GM12878 (cell line): ENCODE data around the gene PDE10A. TPM values are rescaled to one million over a fixed set of nuclear protein-coding genes. Genes with fewer than 3 reads are reported as not detected.

ENCODE experiments used
- ATAC-seq: fragments of 200-7000 bp; cut with Tn5 transposase; 3 replicates; pipeline ENCODE4 v1.9.1; 2020; ENCODE audit warnings: mild to moderate bottlenecking, moderate library complexity
- BruUV-seq: library from RNA; stranded (reverse); fragments of 400-500 nt; replicated peaks from 2 replicates; lab custom pipeline; 2021; lab: Mats Ljungman, UMichigan
- CTCF ChIA-PET: fragments of 300-600 bp; sonication (Branson Sonifier 250); formaldehyde crosslinking; extraction: SDS; loops from one replicate; lab custom pipeline; 2021; ENCODE audit warnings: inconsistent platforms; lab: Yijun Ruan, JAX
- POLR2A ChIA-PET: fragments of 350-600 bp; formaldehyde crosslinking; extraction: SDS; loops from one replicate; lab custom pipeline; 2021; ENCODE audit warnings: inconsistent platforms; lab: Charles Lee
- RAD21 ChIA-PET: fragments of 300-600 bp; sonication (Branson Sonifier 250); formaldehyde crosslinking; loops from one replicate; lab custom pipeline; 2023; ENCODE audit warnings: antibody characterized with exemption; ENCODE audit not compliant: unreplicated experiment; lab: Charles Lee
- SMC1A ChIA-PET: fragments of 300-600 bp; sonication (Branson Sonifier 250); formaldehyde crosslinking; loops from one replicate; lab custom pipeline; 2023; ENCODE audit not compliant: unreplicated experiment, uncharacterized antibody; lab: Charles Lee
- DNase-seq: peaks from one replicate; pipeline ENCODE4 v3.0.0-alpha.2; 2011; ENCODE audit warnings: low read depth, low spot score
- FAIRE-seq: peaks from 3 replicates; lab custom pipeline; 2011; peaks lifted over from hg19 to GRCh38; lab: Jason Lieb, UNC
- H2AFZ ChIP-seq: 2 replicates; pipeline ENCODE4 v1.6.0; 2011; ENCODE audit warnings: low read depth, low read length, control low read depth; ENCODE audit not compliant: control insufficient read depth
- H3K27ac ChIP-seq: 2 replicates; pipeline ENCODE4 v1.5.1; 2011; ENCODE audit warnings: control low read depth; ENCODE audit not compliant: control insufficient read depth, insufficient read depth
- H3K27me3 ChIP-seq, 2 experiments: replicated peaks in 1 of 2; 2 replicates each; pipeline versions ENCODE4 v1.6.0 to v1.6.1; 2011; ENCODE audit warnings: low read length in 1 of 2; ENCODE audit not compliant: control insufficient read depth in 2 of 2, insufficient read depth in 2 of 2
- H3K36me3 ChIP-seq, 2 experiments: 2 replicates each; pipeline ENCODE4 v1.5.1; 2011; ENCODE audit warnings: low read length in 1 of 2; ENCODE audit not compliant: control insufficient read depth in 2 of 2, insufficient read depth in 2 of 2
- H3K4me1 ChIP-seq: 2 replicates; pipeline ENCODE4 v1.6.1; 2011; ENCODE audit warnings: mild to moderate bottlenecking, low read length, moderate library complexity, mixed read lengths; ENCODE audit not compliant: control insufficient read depth, insufficient read depth
- H3K4me2 ChIP-seq: 2 replicates; pipeline ENCODE4 v1.6.0; 2011; ENCODE audit warnings: control low read depth; ENCODE audit not compliant: control insufficient read depth, insufficient read depth
- H3K4me3 ChIP-seq: fragments of 200-600 bp; sonication (generic); 2 replicates; pipeline ENCODE4 v1.5.1; 2016
- H3K79me2 ChIP-seq: 2 replicates; pipeline ENCODE4 v1.6.0; 2011; ENCODE audit warnings: low read length; ENCODE audit not compliant: control insufficient read depth, insufficient read depth
- H3K9ac ChIP-seq: 2 replicates; pipeline ENCODE4 v1.8.0; 2011; ENCODE audit warnings: low read length, control low read depth, mixed read lengths; ENCODE audit not compliant: control insufficient read depth, insufficient read depth
- H3K9me3 ChIP-seq: replicated peaks from 3 replicates; pipeline ENCODE4 v1.5.1; 2011; ENCODE audit warnings: mild to moderate bottlenecking, low read length; ENCODE audit not compliant: control insufficient read depth, insufficient read depth
- H4K20me1 ChIP-seq: 2 replicates; pipeline ENCODE4 v1.6.0; 2011; ENCODE audit not compliant: control insufficient read depth, insufficient read depth
- ASH2L ChIP-seq: fragments of 300-600, 200-600 bp; sonication (generic); IDR thresholded peaks from 2 replicates; pipeline ENCODE4 v1.6.1; 2017; ENCODE audit warnings: low read depth, mild to moderate bottlenecking, borderline replicate concordance
- ATF3 ChIP-seq: IDR thresholded peaks from 2 replicates; pipeline ENCODE4 v1.6.1; 2011; ENCODE audit warnings: low read depth, mild to moderate bottlenecking, low read length, moderate library complexity, borderline replicate concordance; ENCODE audit errors: extremely low read depth
- MAX ChIP-seq: IDR thresholded peaks from 2 replicates; pipeline ENCODE4 v1.6.1; 2012; ENCODE audit warnings: low read depth, low read length, improper control_type of control experiment
- NRF1 ChIP-seq: conservative IDR thresholded peaks from 2 replicates; pipeline ENCODE4 v1.6.1; 2011; ENCODE audit warnings: mild to moderate bottlenecking, low read depth, low read length, improper control_type of control experiment
- PAX5 ChIP-seq: IDR thresholded peaks from 2 replicates; pipeline ENCODE4 v1.6.1; 2011; ENCODE audit warnings: low read depth, low read length, borderline replicate concordance
- RAD51 ChIP-seq: fragments of 450-650 bp; IDR thresholded peaks from 2 replicates; pipeline ENCODE4 v1.6.1; 2016; ENCODE audit warnings: moderate library complexity, mild to moderate bottlenecking, inconsistent platforms
- RCOR1 ChIP-seq: conservative IDR thresholded peaks from 2 replicates; pipeline ENCODE4 v1.6.1; 2012; ENCODE audit warnings: low read depth, low read length, improper control_type of control experiment
- SPI1 ChIP-seq: IDR thresholded peaks from 2 replicates; pipeline ENCODE4 v1.6.1; 2011; ENCODE audit warnings: low read depth, mild to moderate bottlenecking, low read length, moderate library complexity, borderline replicate concordance; ENCODE audit not compliant: insufficient read depth
- YY1 ChIP-seq: IDR thresholded peaks from 2 replicates; pipeline ENCODE4 v1.6.1; 2011; ENCODE audit warnings: low read depth, mild to moderate bottlenecking, low read length
- ZNF384 ChIP-seq: IDR thresholded peaks from 2 replicates; pipeline ENCODE4 v1.6.1; 2012; ENCODE audit warnings: low read depth, mild to moderate bottlenecking, low read length, improper control_type of control experiment, borderline replicate concordance
- ZZZ3 ChIP-seq: IDR thresholded peaks from 2 replicates; pipeline ENCODE4 v1.6.1; 2011; ENCODE audit warnings: low read depth; ENCODE audit not compliant: control insufficient read depth, insufficient read length
- WGBS: methylation state at CpG from one replicate; pipeline ENCODE4 v1.1.6; 2016; ENCODE audit warnings: low lambda C conversion rate; ENCODE audit not compliant: insufficient replicate concordance, insufficient coverage; ENCODE audit errors: missing lambda C conversion rate; 5-methylcytosine and 5-hydroxymethylcytosine counted together
- in situ Hi-C: fragments of 300-500 bp; cut with MboI; formaldehyde crosslinking; loops from 9 replicates; pipeline ENCODE4 v1.14.3; 2018; ENCODE audit warnings: mixed read lengths
- intact Hi-C: fragments of 100-400 bp; cut with micrococcal nuclease; formaldehyde crosslinking; loops from one replicate; pipeline ENCODE4 v1.14.2; 2022; ENCODE audit not compliant: unreplicated experiment
- polyA plus RNA-seq, 11 experiments: library from polyadenylated mRNA; depleted of rRNA in 4 of 11; unstranded in 6 of 11; stranded (reverse) in 5 of 11; fragments of >200 nt; fragmentation: Nextera tagmentation in 4 of 11; fragmentation: Illumina TruSeq in 1 of 11; extraction: Ambion mirVana in 4 of 11; extraction: Trizol in 1 of 11; gene quantifications; 1 replicate in 1 of 11; 2 replicates in 10 of 11; pipeline versions ENCODE4 v1.2.1 to v1.2.3, GENCODE V29; 2011 to 2016; ENCODE audit warnings: inconsistent platforms in 2 of 11, missing spikeins in 2 of 11, low read depth in 1 of 11
- total RNA-seq, 4 experiments: library from RNA; depleted of rRNA in 3 of 4; stranded (reverse); fragments of >200 nt in 3 of 4; fragmentation: Illumina TruSeq in 1 of 4; extraction: Trizol in 1 of 4; gene quantifications; 2 replicates each; pipeline versions ENCODE4 v1.2.1 to v1.2.3, GENCODE V29; 2013 to 2021
- TF ChIP-seq, protein P1 (sequence below): fragments of 450-650 bp; IDR thresholded peaks from 2 replicates; pipeline ENCODE4 v1.6.1; 2016; ENCODE audit warnings: mild to moderate bottlenecking
- TF ChIP-seq, protein P2 (sequence below): fragments of 150-350 bp; IDR thresholded peaks from 2 replicates; pipeline ENCODE4 v1.6.1; 2016; ENCODE audit warnings: low read depth, low read length
- TF ChIP-seq, protein P3 (sequence below): fragments of 450-650 bp; formaldehyde crosslinking; IDR thresholded peaks from 2 replicates; pipeline ENCODE4 v1.4.0; 2022; ENCODE audit warnings: mild to moderate bottlenecking, moderate library complexity

PDE10A gene
- total and polyA plus RNA-seq, 10 of the 15 experiments (the other 5 are each of a cell fraction or from before 2014, with no cell fraction given) = under 0.01 to 1.3 (median 0.03) TPM; not detected in 2

GRCh38 chr6:165660857-165661663 lies 2.0 kb downstream of the PDE10A start:
- WGBS = 36% methylated on average over 52 of the region's 69 CpGs
- ChIA-PET RAD21 (no interaction called here), POLR2A (no interaction called here), CTCF (no interaction called here), SMC1A (no interaction called here)
- H3K4me1 ChIP-seq = no peaks in the 10 kb centered on the region
- H2AFZ ChIP-seq = no peak overlapping the region
- H3K36me3 ChIP-seq = no peaks in the 10 kb centered on the region
- ATAC-seq (no peak), FAIRE-seq (no peak), DNase-seq (no peak)
- no peaks in the 10 kb centered on the region for H3K79me2 ChIP-seq
- intact Hi-C loops (no loop called here), in situ Hi-C loops (no loop called here)
- no TSS peak for BruUV-seq
- H3K9me3 ChIP-seq = no peaks in the 10 kb centered on the region
- H3K27me3 ChIP-seq = peaks cover 0 to 18% of the 10 kb centered on the region in 2 experiments; a peak in 3 of 4 replicates
- no peak overlapping the region for H3K4me2 ChIP-seq
- H4K20me1 ChIP-seq = no peaks in the 10 kb centered on the region
- no peak overlapping the region for H3K4me3 ChIP-seq
- H3K9ac ChIP-seq = no peak overlapping the region
- H3K27ac ChIP-seq = no peak overlapping the region
- TF ChIP-seq, protein P1, sequence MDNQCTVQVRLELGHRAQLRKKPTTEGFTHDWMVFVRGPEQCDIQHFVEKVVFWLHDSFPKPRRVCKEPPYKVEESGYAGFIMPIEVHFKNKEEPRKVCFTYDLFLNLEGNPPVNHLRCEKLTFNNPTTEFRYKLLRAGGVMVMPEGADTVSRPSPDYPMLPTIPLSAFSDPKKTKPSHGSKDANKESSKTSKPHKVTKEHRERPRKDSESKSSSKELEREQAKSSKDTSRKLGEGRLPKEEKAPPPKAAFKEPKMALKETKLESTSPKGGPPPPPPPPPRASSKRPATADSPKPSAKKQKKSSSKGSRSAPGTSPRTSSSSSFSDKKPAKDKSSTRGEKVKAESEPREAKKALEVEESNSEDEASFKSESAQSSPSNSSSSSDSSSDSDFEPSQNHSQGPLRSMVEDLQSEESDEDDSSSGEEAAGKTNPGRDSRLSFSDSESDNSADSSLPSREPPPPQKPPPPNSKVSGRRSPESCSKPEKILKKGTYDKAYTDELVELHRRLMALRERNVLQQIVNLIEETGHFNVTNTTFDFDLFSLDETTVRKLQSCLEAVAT = no peak
- TF ChIP-seq NRF1 (no peak), RCOR1 (no peak), ZNF384 (no peak), ATF3 (no peak), PAX5 (no peak), YY1 (no peak), MAX (no peak), ASH2L (no peak), SPI1 (no peak), ZZZ3 (no peak), RAD51 (no peak)
- TF ChIP-seq, protein P2, sequence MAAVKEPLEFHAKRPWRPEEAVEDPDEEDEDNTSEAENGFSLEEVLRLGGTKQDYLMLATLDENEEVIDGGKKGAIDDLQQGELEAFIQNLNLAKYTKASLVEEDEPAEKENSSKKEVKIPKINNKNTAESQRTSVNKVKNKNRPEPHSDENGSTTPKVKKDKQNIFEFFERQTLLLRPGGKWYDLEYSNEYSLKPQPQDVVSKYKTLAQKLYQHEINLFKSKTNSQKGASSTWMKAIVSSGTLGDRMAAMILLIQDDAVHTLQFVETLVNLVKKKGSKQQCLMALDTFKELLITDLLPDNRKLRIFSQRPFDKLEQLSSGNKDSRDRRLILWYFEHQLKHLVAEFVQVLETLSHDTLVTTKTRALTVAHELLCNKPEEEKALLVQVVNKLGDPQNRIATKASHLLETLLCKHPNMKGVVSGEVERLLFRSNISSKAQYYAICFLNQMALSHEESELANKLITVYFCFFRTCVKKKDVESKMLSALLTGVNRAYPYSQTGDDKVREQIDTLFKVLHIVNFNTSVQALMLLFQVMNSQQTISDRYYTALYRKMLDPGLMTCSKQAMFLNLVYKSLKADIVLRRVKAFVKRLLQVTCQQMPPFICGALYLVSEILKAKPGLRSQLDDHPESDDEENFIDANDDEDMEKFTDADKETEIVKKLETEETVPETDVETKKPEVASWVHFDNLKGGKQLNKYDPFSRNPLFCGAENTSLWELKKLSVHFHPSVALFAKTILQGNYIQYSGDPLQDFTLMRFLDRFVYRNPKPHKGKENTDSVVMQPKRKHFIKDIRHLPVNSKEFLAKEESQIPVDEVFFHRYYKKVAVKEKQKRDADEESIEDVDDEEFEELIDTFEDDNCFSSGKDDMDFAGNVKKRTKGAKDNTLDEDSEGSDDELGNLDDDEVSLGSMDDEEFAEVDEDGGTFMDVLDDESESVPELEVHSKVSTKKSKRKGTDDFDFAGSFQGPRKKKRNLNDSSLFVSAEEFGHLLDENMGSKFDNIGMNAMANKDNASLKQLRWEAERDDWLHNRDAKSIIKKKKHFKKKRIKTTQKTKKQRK = no peak
- TF ChIP-seq, protein P3, sequence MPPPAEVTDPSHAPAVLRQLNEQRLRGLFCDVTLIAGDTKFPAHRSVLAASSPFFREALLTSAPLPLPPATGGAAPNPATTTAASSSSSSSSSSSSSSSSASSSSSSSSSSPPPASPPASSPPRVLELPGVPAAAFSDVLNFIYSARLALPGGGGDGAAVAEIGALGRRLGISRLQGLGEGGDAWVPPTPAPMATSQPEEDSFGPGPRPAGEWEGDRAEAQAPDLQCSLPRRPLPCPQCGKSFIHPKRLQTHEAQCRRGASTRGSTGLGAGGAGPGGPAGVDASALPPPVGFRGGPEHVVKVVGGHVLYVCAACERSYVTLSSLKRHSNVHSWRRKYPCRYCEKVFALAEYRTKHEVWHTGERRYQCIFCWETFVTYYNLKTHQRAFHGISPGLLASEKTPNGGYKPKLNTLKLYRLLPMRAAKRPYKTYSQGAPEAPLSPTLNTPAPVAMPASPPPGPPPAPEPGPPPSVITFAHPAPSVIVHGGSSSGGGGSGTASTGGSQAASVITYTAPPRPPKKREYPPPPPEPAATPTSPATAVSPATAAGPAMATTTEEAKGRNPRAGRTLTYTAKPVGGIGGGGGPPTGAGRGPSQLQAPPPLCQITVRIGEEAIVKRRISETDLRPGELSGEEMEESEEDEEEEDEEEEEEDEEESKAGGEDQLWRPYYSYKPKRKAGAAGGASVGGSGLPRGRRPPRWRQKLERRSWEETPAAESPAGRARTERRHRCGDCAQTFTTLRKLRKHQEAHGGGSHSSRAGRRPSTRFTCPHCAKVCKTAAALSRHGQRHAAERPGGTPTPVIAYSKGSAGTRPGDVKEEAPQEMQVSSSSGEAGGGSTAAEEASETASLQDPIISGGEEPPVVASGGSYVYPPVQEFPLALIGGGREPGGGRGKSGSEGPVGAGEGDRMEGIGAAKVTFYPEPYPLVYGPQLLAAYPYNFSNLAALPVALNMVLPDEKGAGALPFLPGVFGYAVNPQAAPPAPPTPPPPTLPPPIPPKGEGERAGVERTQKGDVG (CRISPR knock-in tag) = no peak
